ENCODE results near the gene FAM114A1. TPM values are rescaled to one million over a fixed set of nuclear protein-coding genes. Genes with fewer than 3 reads are reported as not detected.

Gene FAM114A1
- total and polyA plus RNA-seq, 2 of the 8 experiments (the other 6 are each of a cell fraction or from before 2014, with no cell fraction given), result 9.5 to 12.0 TPM

DNA sequence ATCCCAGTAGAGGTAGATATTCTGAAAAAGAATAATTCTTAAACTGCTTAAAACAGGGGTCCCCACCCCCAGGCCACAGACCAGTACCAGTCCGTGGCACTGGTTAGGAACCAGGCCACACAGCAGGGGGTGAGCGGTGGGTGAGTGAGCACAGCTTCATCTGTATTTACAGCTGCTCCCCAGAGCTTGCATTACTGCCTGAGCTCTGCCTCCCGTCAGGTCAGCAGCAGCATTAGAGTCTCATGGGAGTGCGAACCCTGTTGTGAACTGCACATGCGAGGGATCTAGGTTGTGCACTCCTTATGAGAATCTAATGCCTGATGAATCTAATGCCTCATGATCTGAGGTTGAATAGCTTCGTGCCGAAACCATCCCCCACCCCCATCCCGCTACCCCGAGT, 76.8 kb downstream of the FAM114A1 start:
- Histone ChIP-seq H4K5ac (ENCODE audit: insufficient read length, low read depth, low read length) (no peak overlapping the region), H2BK120ac (replicated peaks; ENCODE audit: low read depth, low read length) (no peak overlapping the region), H3K27me3 (replicated peaks in 1 of 4; ENCODE audit: control insufficient read depth in 3 of 4, extremely low read depth in 1 of 4, insufficient read depth in 3 of 4, low read length in 3 of 4) (no peaks in the 10 kb centered on the region), H2BK15ac (ENCODE audit: low read length) (no peak overlapping the region), H3K18ac (ENCODE audit: extremely low read depth, low read length) (no peak overlapping the region), H3K56ac (replicated peaks; ENCODE audit: insufficient read length, low read depth, low read length) (no peak overlapping the region), H3K4ac (replicated peaks; ENCODE audit: insufficient read length, low read depth, low read length) (no peak overlapping the region), H3K9me3 (ENCODE audit: insufficient read depth in 2 of 2, low read depth in 1 of 2, low read length in 1 of 2) (no peaks in the 10 kb centered on the region), H3K4me2 (ENCODE audit: insufficient read depth in 1 of 2, low read depth in 2 of 2, low read length in 2 of 2) (no peak overlapping the region), H3K4me1 (replicated peaks in 1 of 4; ENCODE audit: control insufficient read depth in 3 of 4, insufficient read depth in 4 of 4, low read length in 3 of 4) (no peaks in the 10 kb centered on the region), H2BK20ac (ENCODE audit: low read length) (no peak overlapping the region), H3K36me3 (ENCODE audit: control insufficient read depth in 2 of 4, insufficient read depth in 4 of 4, low read length in 3 of 4) (no peaks in the 10 kb centered on the region), H2AK5ac (ENCODE audit: low read depth, low read length) (no peak overlapping the region), H3K23me2 (ENCODE audit: low read depth, low read length) (no peaks in the 10 kb centered on the region), H3K27ac (ENCODE audit: low read depth, low read length) (no peak overlapping the region), H4K91ac (replicated peaks; ENCODE audit: insufficient read length, low read length) (no peak overlapping the region), H4K8ac (ENCODE audit: extremely low read depth, insufficient read depth, low read length) (no peak overlapping the region), H3K4me3 (ENCODE audit: extremely low read depth in 1 of 4, insufficient read depth in 2 of 4, low read depth in 3 of 4, low read length in 4 of 4) (no peak overlapping the region), H3K14ac (ENCODE audit: insufficient read length) (no peak overlapping the region), H3K79me1 (ENCODE audit: low read depth, low read length) (no peaks in the 10 kb centered on the region), H2BK12ac (ENCODE audit: low read depth, low read length) (no peak overlapping the region), H2AFZ (ENCODE audit: low read length) (no peak overlapping the region), H3K9ac (replicated peaks in 1 of 4; ENCODE audit: extremely low read depth in 1 of 4, low read depth in 3 of 4, low read length in 3 of 4) (no peak overlapping the region), H4K20me1 (replicated peaks in 1 of 2; ENCODE audit: control insufficient read depth in 1 of 2, insufficient read depth in 2 of 2, low read length in 2 of 2) (no peaks in the 10 kb centered on the region), H3K79me2 (ENCODE audit: control insufficient read depth in 1 of 2, insufficient read depth in 2 of 2, low read length in 2 of 2) (no peaks in the 10 kb centered on the region), H2BK5ac (ENCODE audit: low read depth, low read length) (no peak overlapping the region), H3K23ac (ENCODE audit: insufficient read length) (no peak overlapping the region)
- POLR2A ChIA-PET (ENCODE audit: partially characterized antibody), result no interaction called here
- WGBS, 2 experiments (ENCODE audit: extremely low coverage in 1 of 2, insufficient coverage in 1 of 2, insufficient read length in 1 of 2, insufficient replicate concordance in 2 of 2, low coverage in 1 of 2, low lambda C conversion rate in 2 of 2, missing lambda C conversion rate in 1 of 2), result 91% methylated on average over 9 of the region's 9 CpGs; no CpG with 5 or more reads in 1 of the 2 experiments
- DNase-seq (ENCODE audit: low read depth in 1 of 2, low spot score in 2 of 2) (no peak), FAIRE-seq (no peak)
- CTCF ChIA-PET (ENCODE audit: partially characterized antibody), result interaction anchor here (1.1 kb wide), 1 partner anchor 230 kb away, joined by 4 read pairs; no protein-coding TSS in a partner anchor
- TF ChIP-seq TEAD4 (IDR thresholded peaks at IDR 0.05; ENCODE audit: low read depth, low read length) (no peak), BRCA1 (IDR thresholded peaks at IDR 0.05; ENCODE audit: low read depth, low read length) (no peak), SP1 (IDR thresholded peaks at IDR 0.05; ENCODE audit: low read depth, low read length) (no peak), BACH1 (IDR thresholded peaks at IDR 0.05; ENCODE audit: low read length) (no peak), YY1 (IDR thresholded peaks at IDR 0.05; ENCODE audit: low read depth, low read length) (no peak), CTBP2 (IDR thresholded peaks at IDR 0.05; ENCODE audit: borderline replicate concordance, insufficient read depth, insufficient read length, low read length) (no peak), POLR2AphosphoS5 (IDR thresholded peaks at IDR 0.05; ENCODE audit: low read depth, low read length) (no peak), POLR2A (IDR thresholded peaks at IDR 0.05; ENCODE audit: control extremely low read depth in 1 of 2, low read depth in 2 of 2, low read length in 2 of 2) (no peak), RAD21 (IDR thresholded peaks at IDR 0.05 in 1 of 2, conservative IDR thresholded peaks at IDR 0.05 in 1 of 2; ENCODE audit: low read depth in 2 of 2, low read length in 2 of 2) (no peak), EGR1 (IDR thresholded peaks at IDR 0.05; ENCODE audit: borderline replicate concordance, low read depth, low read length) (no peak), ASH2L (IDR thresholded peaks at IDR 0.05; ENCODE audit: low read length) (no peak), RFX5 (IDR thresholded peaks at IDR 0.05; ENCODE audit: borderline replicate concordance, low read depth, low read length) (no peak)
- TF ChIP-seq, protein P1, sequence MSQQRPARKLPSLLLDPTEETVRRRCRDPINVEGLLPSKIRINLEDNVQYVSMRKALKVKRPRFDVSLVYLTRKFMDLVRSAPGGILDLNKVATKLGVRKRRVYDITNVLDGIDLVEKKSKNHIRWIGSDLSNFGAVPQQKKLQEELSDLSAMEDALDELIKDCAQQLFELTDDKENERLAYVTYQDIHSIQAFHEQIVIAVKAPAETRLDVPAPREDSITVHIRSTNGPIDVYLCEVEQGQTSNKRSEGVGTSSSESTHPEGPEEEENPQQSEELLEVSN (IDR thresholded peaks at IDR 0.05), result no peak

All from H1 (cell line).